HEK293 (cell line): Measurements from ENCODE around the gene NMRK2.

Source experiments
- AEBP2 ChIP-seq: fragments of 450-650 bp; formaldehyde crosslinking; IDR thresholded peaks from 2 replicates; pipeline ENCODE4 v1.5.1; 2016; ENCODE audit warnings: missing biosample characterization, missing genetic modification characterization, borderline replicate concordance
- GLI4 ChIP-seq: fragments of 450-650 bp; formaldehyde crosslinking; IDR thresholded peaks from 2 replicates; pipeline ENCODE4 v1.5.1; 2016; ENCODE audit warnings: missing biosample characterization, missing genetic modification characterization
- SCRT1 ChIP-seq: fragments of 450-650 bp; formaldehyde crosslinking; IDR thresholded peaks from 2 replicates; pipeline ENCODE4 v1.5.1; 2016; ENCODE audit warnings: missing biosample characterization, missing genetic modification characterization, borderline replicate concordance
- ZBTB17 ChIP-seq: fragments of 450-650 bp; formaldehyde crosslinking; IDR thresholded peaks from 2 replicates; pipeline ENCODE4 v1.5.1; 2016; ENCODE audit warnings: missing biosample characterization, missing genetic modification characterization
- ZBTB21 ChIP-seq: fragments of 450-650 bp; formaldehyde crosslinking; IDR thresholded peaks from 2 replicates; pipeline ENCODE4 v1.5.1; 2017; ENCODE audit warnings: missing biosample characterization, missing genetic modification characterization
- ZBTB8A ChIP-seq: fragments of 450-650 bp; formaldehyde crosslinking; IDR thresholded peaks from 2 replicates; pipeline ENCODE4 v1.5.1; 2016; ENCODE audit warnings: missing biosample characterization, missing genetic modification characterization
- ZEB2 ChIP-seq: fragments of 450-650 bp; formaldehyde crosslinking; IDR thresholded peaks from 2 replicates; pipeline ENCODE4 v1.5.1; 2016; ENCODE audit warnings: missing biosample characterization, missing genetic modification characterization
- ZNF10 ChIP-seq: fragments of 450-650 bp; formaldehyde crosslinking; IDR thresholded peaks from 2 replicates; pipeline ENCODE4 v1.5.1; 2017; ENCODE audit warnings: missing biosample characterization, missing genetic modification characterization
- ZNF148 ChIP-seq: fragments of 450-650 bp; formaldehyde crosslinking; IDR thresholded peaks from 2 replicates; pipeline ENCODE4 v1.5.0; 2017; ENCODE audit warnings: missing biosample characterization, missing genetic modification characterization, borderline replicate concordance
- ZNF324 ChIP-seq: fragments of 450-650 bp; formaldehyde crosslinking; IDR thresholded peaks from 2 replicates; pipeline ENCODE4 v1.5.1; 2016; ENCODE audit warnings: missing biosample characterization, missing genetic modification characterization
- ZNF341 ChIP-seq: fragments of 450-650 bp; formaldehyde crosslinking; IDR thresholded peaks from 2 replicates; pipeline ENCODE4; 2016; ENCODE audit warnings: low read depth, missing biosample characterization, missing genetic modification characterization
- ZNF391 ChIP-seq: fragments of 450-650 bp; formaldehyde crosslinking; IDR thresholded peaks from 2 replicates; pipeline ENCODE4 v1.5.1; 2016; ENCODE audit warnings: low read depth, missing biosample characterization, missing genetic modification characterization, borderline replicate concordance
- ZNF394 ChIP-seq: fragments of 450-650 bp; formaldehyde crosslinking; IDR thresholded peaks from 2 replicates; pipeline ENCODE4 v1.5.1; 2016; ENCODE audit warnings: missing biosample characterization, missing genetic modification characterization, mild to moderate bottlenecking, moderate library complexity, borderline replicate concordance
- ZNF785 ChIP-seq: fragments of 450-650 bp; formaldehyde crosslinking; IDR thresholded peaks from 2 replicates; pipeline ENCODE4 v1.5.1; 2016; ENCODE audit warnings: missing biosample characterization, missing genetic modification characterization
- TF ChIP-seq, protein P1 (sequence below): fragments of 450-650 bp; IDR thresholded peaks from 2 replicates; pipeline ENCODE4 v1.5.1; 2018; ENCODE audit warnings: missing biosample characterization, mild to moderate bottlenecking, missing genetic modification characterization
- TF ChIP-seq, protein P2 (sequence below): fragments of 450-650 bp; formaldehyde crosslinking; IDR thresholded peaks from 2 replicates; pipeline ENCODE4 v1.5.1; 2017; ENCODE audit warnings: missing biosample characterization, missing genetic modification characterization
- TF ChIP-seq, protein P3 (sequence below): fragments of 450-650 bp; formaldehyde crosslinking; IDR thresholded peaks from 2 replicates; pipeline ENCODE4 v1.5.1; 2016; ENCODE audit warnings: missing biosample characterization, missing genetic modification characterization
- TF ChIP-seq, protein P4 (sequence below): fragments of 450-650 bp; formaldehyde crosslinking; IDR thresholded peaks from 2 replicates; pipeline ENCODE4 v1.5.1; 2016; ENCODE audit warnings: missing biosample characterization, missing genetic modification characterization
- TF ChIP-seq, protein P5 (sequence below): fragments of 450-650 bp; formaldehyde crosslinking; IDR thresholded peaks from 2 replicates; pipeline ENCODE4 v1.5.1; 2016; ENCODE audit warnings: missing biosample characterization, missing genetic modification characterization

The NMRK2 gene

DNA sequence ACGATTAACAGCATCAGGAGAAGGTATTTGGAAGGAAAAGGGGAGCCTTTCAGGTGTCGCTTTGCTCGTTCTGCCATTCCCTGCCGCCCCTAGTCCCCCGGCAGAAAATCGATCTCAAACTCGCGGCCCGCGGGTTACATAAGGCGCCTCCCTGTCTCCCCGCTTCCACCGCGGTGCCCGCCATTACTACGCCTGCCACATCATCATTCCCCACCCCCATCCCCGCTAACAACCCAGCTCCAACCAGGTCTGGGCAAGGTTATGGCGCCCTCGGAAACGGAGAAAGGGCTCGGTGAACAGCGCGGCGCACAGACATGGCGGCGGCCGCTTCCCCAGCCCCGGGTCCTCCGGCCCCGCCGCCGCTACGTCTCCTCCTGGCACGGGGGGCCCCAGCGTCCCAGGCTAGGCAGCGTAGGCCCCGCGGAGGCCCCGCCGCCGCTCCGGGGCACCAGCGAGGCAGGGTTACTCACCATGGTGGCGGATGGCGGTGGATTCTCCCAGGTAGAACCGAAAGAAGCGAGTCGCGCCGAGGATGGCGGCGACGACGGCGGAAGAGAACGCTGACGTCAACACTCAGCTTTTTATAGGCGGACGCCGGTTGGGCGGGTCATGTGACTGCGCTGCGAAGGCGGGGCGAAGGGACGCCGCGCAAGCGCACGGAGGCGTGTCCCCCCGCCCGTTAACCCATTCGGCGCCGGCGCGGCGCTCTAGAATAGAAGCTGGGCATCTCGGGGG lies 52.2 kb downstream of the NMRK2 start, which contains the start of gene EEF2 (continued):
- TF ChIP-seq AEBP2 (tag by site-specific recombination): no peak
- TF ChIP-seq, protein P1, sequence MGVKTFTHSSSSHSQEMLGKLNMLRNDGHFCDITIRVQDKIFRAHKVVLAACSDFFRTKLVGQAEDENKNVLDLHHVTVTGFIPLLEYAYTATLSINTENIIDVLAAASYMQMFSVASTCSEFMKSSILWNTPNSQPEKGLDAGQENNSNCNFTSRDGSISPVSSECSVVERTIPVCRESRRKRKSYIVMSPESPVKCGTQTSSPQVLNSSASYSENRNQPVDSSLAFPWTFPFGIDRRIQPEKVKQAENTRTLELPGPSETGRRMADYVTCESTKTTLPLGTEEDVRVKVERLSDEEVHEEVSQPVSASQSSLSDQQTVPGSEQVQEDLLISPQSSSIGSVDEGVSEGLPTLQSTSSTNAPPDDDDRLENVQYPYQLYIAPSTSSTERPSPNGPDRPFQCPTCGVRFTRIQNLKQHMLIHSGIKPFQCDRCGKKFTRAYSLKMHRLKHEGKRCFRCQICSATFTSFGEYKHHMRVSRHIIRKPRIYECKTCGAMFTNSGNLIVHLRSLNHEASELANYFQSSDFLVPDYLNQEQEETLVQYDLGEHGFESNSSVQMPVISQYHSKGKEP: no peak
- TF ChIP-seq, protein P2, sequence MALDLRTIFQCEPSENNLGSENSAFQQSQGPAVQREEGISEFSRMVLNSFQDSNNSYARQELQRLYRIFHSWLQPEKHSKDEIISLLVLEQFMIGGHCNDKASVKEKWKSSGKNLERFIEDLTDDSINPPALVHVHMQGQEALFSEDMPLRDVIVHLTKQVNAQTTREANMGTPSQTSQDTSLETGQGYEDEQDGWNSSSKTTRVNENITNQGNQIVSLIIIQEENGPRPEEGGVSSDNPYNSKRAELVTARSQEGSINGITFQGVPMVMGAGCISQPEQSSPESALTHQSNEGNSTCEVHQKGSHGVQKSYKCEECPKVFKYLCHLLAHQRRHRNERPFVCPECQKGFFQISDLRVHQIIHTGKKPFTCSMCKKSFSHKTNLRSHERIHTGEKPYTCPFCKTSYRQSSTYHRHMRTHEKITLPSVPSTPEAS (tag by site-specific recombination): 0 out of 2 replicates have a peak, but pooled peaks have one; percentile 11
- TF ChIP-seq, protein P3, sequence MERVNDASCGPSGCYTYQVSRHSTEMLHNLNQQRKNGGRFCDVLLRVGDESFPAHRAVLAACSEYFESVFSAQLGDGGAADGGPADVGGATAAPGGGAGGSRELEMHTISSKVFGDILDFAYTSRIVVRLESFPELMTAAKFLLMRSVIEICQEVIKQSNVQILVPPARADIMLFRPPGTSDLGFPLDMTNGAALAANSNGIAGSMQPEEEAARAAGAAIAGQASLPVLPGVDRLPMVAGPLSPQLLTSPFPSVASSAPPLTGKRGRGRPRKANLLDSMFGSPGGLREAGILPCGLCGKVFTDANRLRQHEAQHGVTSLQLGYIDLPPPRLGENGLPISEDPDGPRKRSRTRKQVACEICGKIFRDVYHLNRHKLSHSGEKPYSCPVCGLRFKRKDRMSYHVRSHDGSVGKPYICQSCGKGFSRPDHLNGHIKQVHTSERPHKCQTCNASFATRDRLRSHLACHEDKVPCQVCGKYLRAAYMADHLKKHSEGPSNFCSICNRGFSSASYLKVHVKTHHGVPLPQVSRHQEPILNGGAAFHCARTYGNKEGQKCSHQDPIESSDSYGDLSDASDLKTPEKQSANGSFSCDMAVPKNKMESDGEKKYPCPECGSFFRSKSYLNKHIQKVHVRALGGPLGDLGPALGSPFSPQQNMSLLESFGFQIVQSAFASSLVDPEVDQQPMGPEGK (tag by site-specific recombination): peak; percentile 87
- TF ChIP-seq, protein P4, sequence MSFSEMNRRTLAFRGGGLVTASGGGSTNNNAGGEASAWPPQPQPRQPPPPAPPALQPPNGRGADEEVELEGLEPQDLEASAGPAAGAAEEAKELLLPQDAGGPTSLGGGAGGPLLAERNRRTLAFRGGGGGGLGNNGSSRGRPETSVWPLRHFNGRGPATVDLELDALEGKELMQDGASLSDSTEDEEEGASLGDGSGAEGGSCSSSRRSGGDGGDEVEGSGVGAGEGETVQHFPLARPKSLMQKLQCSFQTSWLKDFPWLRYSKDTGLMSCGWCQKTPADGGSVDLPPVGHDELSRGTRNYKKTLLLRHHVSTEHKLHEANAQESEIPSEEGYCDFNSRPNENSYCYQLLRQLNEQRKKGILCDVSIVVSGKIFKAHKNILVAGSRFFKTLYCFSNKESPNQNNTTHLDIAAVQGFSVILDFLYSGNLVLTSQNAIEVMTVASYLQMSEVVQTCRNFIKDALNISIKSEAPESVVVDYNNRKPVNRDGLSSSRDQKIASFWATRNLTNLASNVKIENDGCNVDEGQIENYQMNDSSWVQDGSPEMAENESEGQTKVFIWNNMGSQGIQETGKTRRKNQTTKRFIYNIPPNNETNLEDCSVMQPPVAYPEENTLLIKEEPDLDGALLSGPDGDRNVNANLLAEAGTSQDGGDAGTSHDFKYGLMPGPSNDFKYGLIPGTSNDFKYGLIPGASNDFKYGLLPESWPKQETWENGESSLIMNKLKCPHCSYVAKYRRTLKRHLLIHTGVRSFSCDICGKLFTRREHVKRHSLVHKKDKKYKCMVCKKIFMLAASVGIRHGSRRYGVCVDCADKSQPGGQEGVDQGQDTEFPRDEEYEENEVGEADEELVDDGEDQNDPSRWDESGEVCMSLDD: no peak
- TF ChIP-seq ZNF148 (tag by site-specific recombination): peak; percentile 72; the same call in 1 of the 2 replicates
- TF ChIP-seq ZNF324 (tag by site-specific recombination): peak; percentile 39; the same call in 1 of the 2 replicates
- peak; percentile 11 for TF ChIP-seq ZEB2 (tag by site-specific recombination)
- TF ChIP-seq ZNF10 (tag by site-specific recombination): peak; percentile 51; the same call in 1 of the 2 replicates
- peak; percentile 87; the same call in 1 of the 2 replicates for TF ChIP-seq GLI4
- TF ChIP-seq, protein P5, sequence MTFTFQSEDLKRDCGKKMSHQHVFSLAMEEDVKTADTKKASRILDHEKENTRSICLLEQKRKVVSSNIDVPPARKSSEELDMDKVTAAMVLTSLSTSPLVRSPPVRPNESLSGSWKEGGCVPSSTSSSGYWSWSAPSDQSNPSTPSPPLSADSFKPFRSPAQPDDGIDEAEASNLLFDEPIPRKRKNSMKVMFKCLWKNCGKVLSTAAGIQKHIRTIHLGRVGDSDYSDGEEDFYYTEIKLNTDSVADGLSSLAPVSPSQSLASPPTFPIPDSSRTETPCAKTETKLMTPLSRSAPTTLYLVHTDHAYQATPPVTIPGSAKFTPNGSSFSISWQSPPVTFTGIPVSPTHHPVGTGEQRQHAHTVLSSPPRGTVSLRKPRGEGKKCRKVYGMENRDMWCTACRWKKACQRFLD (tag by site-specific recombination): peak; percentile 97
- peak; percentile 63; the same call in 1 of the 2 replicates for TF ChIP-seq ZBTB21 (tag by site-specific recombination)
- TF ChIP-seq ZBTB8A: peak; percentile 57
- peak; percentile 73 for TF ChIP-seq ZNF785 (tag by site-specific recombination)
- peak; percentile 73; the same call in 1 of the 2 replicates for TF ChIP-seq ZNF394 (tag by site-specific recombination)
- no peak for TF ChIP-seq SCRT1
- TF ChIP-seq ZBTB17 (tag by site-specific recombination): peak; percentile 21; the same call in 1 of the 2 replicates
- TF ChIP-seq ZNF341 (tag by site-specific recombination): no peak
- 0 out of 2 replicates have a peak, but pooled peaks have one; percentile 92 for TF ChIP-seq ZNF391 (tag by site-specific recombination)
